ENCODE data around the gene NCOR1. TPM values are rescaled to one million over a fixed set of nuclear protein-coding genes. Genes with fewer than 3 reads are reported as not detected.

NCOR1 gene
- 154 TPM in 2 replicates for total RNA-seq

- intact Hi-C loops (cut with micrococcal nuclease), result loop anchor here (1.0 to 10.0 kb wide), 8 partner anchors 71 to 829 kb away; partner anchors contain the start of genes MPRIP, TRPV2, TTC19 and ZSWIM7
Measured at GRCh38 chr17:16215273-16215964, at the start of gene NCOR1. TSS of gene NCOR1 (minus strand) at chr17:16215534. CDS start at chr17:16194569, 20,965 bp downstream.

GRCh38 chr17:16262201-16262600 lies 46.9 kb upstream of the NCOR1 start:
- intact Hi-C loops (cut with micrococcal nuclease), result no loop called here

- intact Hi-C loops (cut with micrococcal nuclease), result no loop called here
Measured at GRCh38 chr17:16261049-16261448, 45.7 kb upstream of the NCOR1 start.

GRCh38 chr17:16259926-16260325 lies 44.6 kb upstream of the NCOR1 start:
- intact Hi-C loops (cut with micrococcal nuclease), result no loop called here

GRCh38 chr17:16258901-16259300 lies 43.6 kb upstream of the NCOR1 start:
- intact Hi-C loops (cut with micrococcal nuclease), result no loop called here

GRCh38 chr17:16255481-16255921 lies 40.2 kb upstream of the NCOR1 start:
- intact Hi-C loops (cut with micrococcal nuclease), result no loop called here

GRCh38 chr17:16254773-16255400 lies 39.6 kb upstream of the NCOR1 start:
- intact Hi-C loops (cut with micrococcal nuclease), result no loop called here

GRCh38 chr17:16251556-16251955 lies 36.2 kb upstream of the NCOR1 start:
- intact Hi-C loops (cut with micrococcal nuclease), result no loop called here

- intact Hi-C loops (cut with micrococcal nuclease), result no loop called here
Measured at GRCh38 chr17:16251043-16251442, 35.7 kb upstream of the NCOR1 start.

- intact Hi-C loops (cut with micrococcal nuclease), result no loop called here
Measured at GRCh38 chr17:16250635-16251034, 35.3 kb upstream of the NCOR1 start.

- intact Hi-C loops (cut with micrococcal nuclease), result no loop called here
Measured at GRCh38 chr17:16247586-16247984, 32.3 kb upstream of the NCOR1 start.

GRCh38 chr17:16243801-16244567 lies 28.6 kb upstream of the NCOR1 start:
- intact Hi-C loops (cut with micrococcal nuclease), result no loop called here

GRCh38 chr17:16243385-16243784 lies 28.1 kb upstream of the NCOR1 start:
- intact Hi-C loops (cut with micrococcal nuclease), result no loop called here

GRCh38 chr17:16241906-16242399 lies 26.6 kb upstream of the NCOR1 start:
- intact Hi-C loops (cut with micrococcal nuclease), result no loop called here

GRCh38 chr17:16239931-16240330 lies 24.6 kb upstream of the NCOR1 start:
- intact Hi-C loops (cut with micrococcal nuclease), result no loop called here

GRCh38 chr17:16232391-16232790 lies 17.1 kb upstream of the NCOR1 start:
- intact Hi-C loops (cut with micrococcal nuclease), result no loop called here

GRCh38 chr17:16229912-16230561 lies 14.7 kb upstream of the NCOR1 start:
- intact Hi-C loops (cut with micrococcal nuclease), result loop anchor here (1.0 kb wide), 1 partner anchor 13 kb away; the partner anchor contains the start of gene PIGL

- intact Hi-C loops (cut with micrococcal nuclease), result no loop called here
Measured at GRCh38 chr17:16222406-16222805, 7.1 kb upstream of the NCOR1 start.

- intact Hi-C loops (cut with micrococcal nuclease), result loop anchor here (1.0 to 10.0 kb wide), 8 partner anchors 12 to 828 kb away; partner anchors contain the start of genes CENPV, MPRIP, TRPV2 and UBB
Measured at GRCh38 chr17:16217002-16217635, 1.8 kb upstream of the NCOR1 start, which contains the start of gene PIGL. TSS of gene PIGL (plus strand) at chr17:16217210. CDS start at chr17:16217227, 17 bp downstream.

GRCh38 chr17:16216341-16217001 lies 1.1 kb upstream of the NCOR1 start:
- intact Hi-C loops (cut with micrococcal nuclease), result loop anchor here (1.0 to 10.0 kb wide), 8 partner anchors 13 to 828 kb away; partner anchors contain the start of genes CENPV, MPRIP, TRPV2 and UBB

Measured in T-helper 1 cell treated with Interleukin-12 subunit alpha and Interleukin-12 subunit beta and Interleukin-4 antibody, amounts not matched to agents 30 ng/mL and 1 ng/mL, for 36 hours (primary cell).